HFF-Myc (cell line): ENCODE measurements around the gene TMEM255A.

ENCODE experiments used
- DNase-seq: peaks from one replicate; pipeline ENCODE4 v3.0.0-alpha.2; 2011; ENCODE audit warnings: low read depth; ENCODE audit errors: extremely low read depth
- H3K4me3 ChIP-seq: replicated peaks from 2 replicates; pipeline ENCODE4 v1.5.1; 2011; ENCODE audit warnings: low read depth, mild to moderate bottlenecking, control low read depth, low read length
- CTCF ChIP-seq: IDR thresholded peaks from 2 replicates; pipeline ENCODE4 v1.5.1; 2012; ENCODE audit warnings: mild to moderate bottlenecking, low read depth, low read length, control low read depth; ENCODE audit errors: missing control alignments

Gene TMEM255A

GRCh38 chrX:120250522-120251271 is 60.6 kb downstream of the TMEM255A start, which contains the start of gene ZBTB33:
ZBTB33 (plus strand) TSS chrX:120250812; CDS start chrX:120253416, 2,604 bp downstream.
- peak; percentile 53 for TF ChIP-seq CTCF
- peak within 1 kb of the TSS; percentile 75 for H3K4me3 ChIP-seq
- DNase-seq, result peak; percentile 82

DNA sequence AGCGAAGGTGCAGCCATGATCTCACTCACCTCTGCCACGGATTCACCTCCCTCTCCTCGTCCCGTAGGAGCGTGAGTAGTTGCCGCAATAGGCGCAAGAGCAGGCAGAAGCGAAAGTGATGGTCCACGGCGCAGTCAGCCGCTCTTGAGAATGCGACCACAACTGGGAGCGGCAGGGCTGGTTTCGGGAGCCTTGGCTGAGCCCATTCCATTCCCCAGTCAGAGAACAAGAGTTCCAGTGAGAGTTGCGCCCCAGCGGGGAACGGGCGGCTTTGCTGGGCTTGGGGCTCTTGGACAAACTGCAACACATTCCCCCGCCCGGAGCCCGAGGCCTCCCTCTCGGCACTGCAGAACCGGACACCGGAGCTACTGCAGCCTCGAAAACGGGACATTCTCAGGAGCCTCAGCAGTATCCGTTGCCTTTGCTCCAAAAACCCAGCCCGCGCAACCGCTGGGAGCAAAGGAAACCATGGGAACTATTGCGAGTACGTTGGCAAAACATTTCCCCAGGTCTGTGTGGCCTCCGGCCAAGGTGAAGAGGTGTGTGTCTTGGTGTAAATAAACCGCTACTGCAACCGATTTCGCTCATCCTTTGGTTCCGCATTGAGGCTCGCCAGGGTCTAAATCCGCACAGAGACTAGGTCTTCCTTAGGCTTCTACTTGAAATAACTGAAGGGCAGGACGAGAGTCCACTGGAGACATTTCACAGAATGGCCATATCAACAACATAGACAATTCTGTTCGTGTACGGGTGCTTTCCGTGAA is 66.3 kb downstream of the TMEM255A start:
- no peak for TF ChIP-seq CTCF
- DNase-seq, result peak; percentile 51
- H3K4me3 ChIP-seq, result peak overlapping the region; percentile 54

GRCh38 chrX:120244395-120244734 is 66.9 kb downstream of the TMEM255A start:
- H3K4me3 ChIP-seq, result peak overlapping the region; percentile 54
- TF ChIP-seq CTCF, result no peak
- no peak for DNase-seq

GRCh38 chrX:120242813-120243212 is 68.4 kb downstream of the TMEM255A start:
- no peak for DNase-seq
- no peak overlapping the region for H3K4me3 ChIP-seq
- TF ChIP-seq CTCF, result no peak

DNA sequence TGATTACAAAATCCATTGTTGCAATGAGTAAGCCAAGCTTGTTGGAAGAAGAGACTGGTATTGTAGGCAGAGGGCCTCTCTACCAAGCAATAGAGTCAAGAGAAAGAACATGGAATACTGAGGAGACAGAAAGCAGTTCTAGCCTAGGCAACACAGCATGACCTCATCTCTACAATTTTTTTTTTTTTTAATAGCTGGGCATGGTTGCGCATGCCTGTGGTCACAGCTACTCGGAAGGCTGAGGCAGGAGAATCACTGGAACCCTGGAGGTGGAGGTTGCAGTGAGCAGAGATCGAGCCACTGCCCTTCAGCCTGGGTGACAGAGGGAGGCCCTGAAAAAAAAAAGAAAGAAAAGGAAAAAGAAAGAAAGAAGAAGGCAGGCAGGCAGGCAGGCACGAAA is 72.3 kb downstream of the TMEM255A start:
- no peak for DNase-seq
- H3K4me3 ChIP-seq, result no peak overlapping the region
- TF ChIP-seq CTCF, result no peak

DNA sequence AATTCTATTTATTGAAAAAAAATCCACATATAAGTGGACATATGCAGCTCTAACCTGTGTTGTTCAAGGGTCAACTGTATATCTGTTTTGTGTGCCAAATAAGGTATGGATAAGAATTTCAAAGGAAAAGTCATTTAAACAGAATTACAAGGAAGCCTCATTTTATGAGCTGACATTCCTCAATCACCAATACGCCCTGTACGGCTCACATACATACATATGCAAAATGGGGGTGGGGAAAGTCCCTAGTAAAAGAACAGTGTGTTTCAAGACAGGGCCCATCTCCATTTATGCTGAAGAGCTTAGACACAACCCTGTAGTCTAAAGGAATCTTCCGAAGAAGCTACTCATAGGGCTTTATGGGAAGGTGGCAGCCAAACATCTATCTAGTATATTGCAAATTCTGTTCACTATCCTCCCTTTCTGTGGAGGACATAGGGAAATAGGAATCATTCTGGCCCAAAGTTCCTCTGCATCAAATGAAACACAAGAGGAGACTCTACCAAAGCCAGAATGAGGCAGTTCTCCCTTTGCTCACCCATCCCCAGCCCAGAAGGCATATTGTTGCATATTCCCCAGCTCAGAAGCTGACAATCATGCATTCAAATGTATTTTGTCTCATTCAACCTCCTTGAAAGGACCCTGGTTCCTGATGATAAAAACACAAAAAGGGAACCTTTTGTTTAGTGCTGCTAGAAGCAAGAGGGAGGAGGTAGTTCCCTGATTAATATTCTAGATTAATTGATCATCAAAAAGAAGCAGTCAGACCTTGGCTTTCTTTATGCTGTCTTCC is 74.4 kb downstream of the TMEM255A start:
- H3K4me3 ChIP-seq, result no peak overlapping the region
- DNase-seq, result no peak
- no peak for TF ChIP-seq CTCF
